DOHH2 (cell line): Measurements from ENCODE around the gene TBX21.

Experiments used
- H3F3A ChIP-seq: fragments of 200-600 bp; sonication (generic), shearing (Covaris generic); 2 replicates; pipeline ENCODE4 v1.6.0; 2016; ENCODE audit warnings: antibody characterized with exemption, mild to moderate bottlenecking; ENCODE audit not compliant: control insufficient read depth, insufficient read depth
- H3K27ac ChIP-seq: fragments of 200-600 bp; sonication (generic); 2 replicates; pipeline ENCODE4 v1.5.1; 2014; ENCODE audit warnings: low read depth, mild to moderate bottlenecking, low read length, moderate library complexity
- H3K27me3 ChIP-seq: fragments of 200-600 bp; sonication (generic); 2 replicates; pipeline ENCODE4 v1.6.1; 2014; ENCODE audit warnings: mild to moderate bottlenecking, low read length, mixed read lengths; ENCODE audit not compliant: control insufficient read depth
- H3K36me3 ChIP-seq: fragments of 200-600 bp; sonication (generic); 2 replicates; pipeline ENCODE4 v1.6.1; 2014; ENCODE audit warnings: mild to moderate bottlenecking, low read length, moderate library complexity, mixed read lengths; ENCODE audit not compliant: control insufficient read depth
- H3K4me1 ChIP-seq: fragments of 200-600 bp; sonication (generic); 2 replicates; pipeline ENCODE4 v1.6.1; 2014; ENCODE audit warnings: mild to moderate bottlenecking, low read length, mixed read lengths; ENCODE audit not compliant: control insufficient read depth
- H3K4me2 ChIP-seq: fragments of 200-600 bp; sonication (generic); 2 replicates; pipeline ENCODE4 v1.6.0; 2014; ENCODE audit warnings: mild to moderate bottlenecking, low read length, moderate library complexity
- H3K4me3 ChIP-seq: fragments of 200-600 bp; sonication (generic); 2 replicates; pipeline ENCODE4 v1.5.1; 2014; ENCODE audit warnings: mild to moderate bottlenecking, low read length, mixed read lengths
- H3K79me2 ChIP-seq: fragments of 200-600 bp; sonication (generic); 2 replicates; pipeline ENCODE4 v1.6.1; 2014; ENCODE audit warnings: mild to moderate bottlenecking, low read length, mixed read lengths; ENCODE audit not compliant: control insufficient read depth
- H3K9me2 ChIP-seq: fragments of 200-600 bp; sonication (generic); replicated peaks from 2 replicates; pipeline ENCODE4 v1.6.1; 2014; ENCODE audit warnings: mild to moderate bottlenecking, low read length, mixed read lengths; ENCODE audit not compliant: control insufficient read depth
- H3K9me3 ChIP-seq: fragments of 200-600 bp; sonication (generic); 2 replicates; pipeline ENCODE4 v1.6.1; 2014; ENCODE audit warnings: antibody characterized with exemption, low read length, mixed read lengths; ENCODE audit not compliant: control insufficient read depth, insufficient read depth
- H4K20me1 ChIP-seq: fragments of 200-600 bp; sonication (generic); 2 replicates; pipeline ENCODE4 v1.6.0; 2014; ENCODE audit warnings: low read depth, mild to moderate bottlenecking, antibody characterized with exemption, low read length, moderate library complexity; ENCODE audit not compliant: control insufficient read depth, insufficient read depth
- CTCF ChIP-seq: fragments of 200-600 bp; sonication (generic); IDR thresholded peaks from one replicate; pipeline ENCODE4 v1.5.1; 2014; ENCODE audit warnings: antibody characterized with exemption, mild to moderate bottlenecking, low read depth, low read length; ENCODE audit not compliant: poor library complexity, severe bottlenecking
- EZH2phosphoT487 ChIP-seq: fragments of 200-600 bp; sonication (generic); IDR thresholded peaks from 2 replicates; pipeline ENCODE4 v1.6.1; 2017; ENCODE audit warnings: borderline replicate concordance, mild to moderate bottlenecking, antibody characterized with exemption, low read length, moderate library complexity, mixed read lengths

Gene TBX21

GRCh38 chr17:47741793-47742145, 8.7 kb downstream of the TBX21 start:
- H3F3A ChIP-seq: no peaks in the 10 kb centered on the region
- no peaks in the 10 kb centered on the region for H4K20me1 ChIP-seq
- H3K9me3 ChIP-seq: no peaks in the 10 kb centered on the region
- no peaks in the 10 kb centered on the region for H3K9me2 ChIP-seq
- peaks cover 39% of the 10 kb centered on the region for H3K27me3 ChIP-seq
- TF ChIP-seq EZH2phosphoT487: no peak
- TF ChIP-seq CTCF: no peak
- no peaks in the 10 kb centered on the region for H3K36me3 ChIP-seq
- no peaks in the 10 kb centered on the region for H3K79me2 ChIP-seq
- no peak overlapping the region for H3K4me3 ChIP-seq
- H3K4me1 ChIP-seq: no peaks in the 10 kb centered on the region
- no peak overlapping the region for H3K4me2 ChIP-seq
- no peak overlapping the region for H3K27ac ChIP-seq

DNA sequence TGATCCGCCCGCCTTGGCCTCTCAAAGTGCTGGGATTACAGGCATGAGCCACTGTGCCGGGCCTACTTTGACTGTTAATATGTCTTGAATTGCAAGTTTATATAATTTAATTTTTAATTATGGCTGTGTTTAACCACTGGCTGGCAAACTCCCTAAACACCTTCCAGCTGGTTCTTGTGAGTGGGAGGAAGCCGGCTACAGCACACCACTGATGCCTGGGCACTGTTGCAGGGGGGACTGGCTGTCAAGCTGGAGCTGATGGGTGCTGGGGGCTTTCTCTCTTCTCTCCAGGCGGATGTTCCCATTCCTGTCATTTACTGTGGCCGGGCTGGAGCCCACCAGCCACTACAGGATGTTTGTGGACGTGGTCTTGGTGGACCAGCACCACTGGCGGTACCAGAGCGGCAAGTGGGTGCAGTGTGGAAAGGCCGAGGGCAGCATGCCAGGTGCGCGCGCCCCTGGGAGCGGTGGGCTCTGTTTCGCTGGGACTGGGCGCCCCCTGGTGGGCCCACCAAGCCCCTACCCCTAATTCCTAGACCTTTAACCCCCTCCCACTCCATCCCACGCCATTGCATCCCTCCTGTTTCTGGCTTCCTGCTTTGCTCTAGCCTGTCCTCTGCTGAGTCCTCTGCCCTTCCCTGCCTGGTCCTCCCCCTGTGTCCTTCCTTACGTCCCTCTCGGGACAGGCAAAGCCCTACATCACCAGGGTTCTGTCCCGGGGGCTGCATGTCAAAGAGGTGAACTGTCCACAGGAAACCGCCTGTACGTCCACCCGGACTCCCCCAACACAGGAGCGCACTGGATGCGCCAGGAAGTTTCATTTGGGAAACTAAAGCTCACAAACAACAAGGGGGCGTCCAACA, 9.5 kb downstream of the TBX21 start:
- H3K4me1 ChIP-seq: no peaks in the 10 kb centered on the region
- no peak overlapping the region for H3K27ac ChIP-seq
- H3K4me3 ChIP-seq: no peak overlapping the region
- no peaks in the 10 kb centered on the region for H3K9me3 ChIP-seq
- peaks cover 39% of the 10 kb centered on the region for H3K27me3 ChIP-seq
- TF ChIP-seq EZH2phosphoT487 (no peak), CTCF (peak; percentile 67)
- no peaks in the 10 kb centered on the region for H3F3A ChIP-seq
- H3K9me2 ChIP-seq: no peaks in the 10 kb centered on the region
- no peaks in the 10 kb centered on the region for H3K36me3 ChIP-seq
- H3K4me2 ChIP-seq: no peak overlapping the region
- no peaks in the 10 kb centered on the region for H3K79me2 ChIP-seq
- H4K20me1 ChIP-seq: no peaks in the 10 kb centered on the region

- H3K27me3 ChIP-seq: peaks cover 41% of the 10 kb centered on the region
- no peaks in the 10 kb centered on the region for H3K36me3 ChIP-seq
- H3K4me3 ChIP-seq: no peak overlapping the region
- H3F3A ChIP-seq: no peaks in the 10 kb centered on the region
- TF ChIP-seq CTCF (no peak), EZH2phosphoT487 (peak; percentile 77; the same call in 1 of the 2 replicates)
- H3K4me2 ChIP-seq: no peak overlapping the region
- H3K27ac ChIP-seq: no peak overlapping the region
- H3K4me1 ChIP-seq: peaks cover 8% of the 10 kb centered on the region
- no peaks in the 10 kb centered on the region for H3K9me3 ChIP-seq
- no peaks in the 10 kb centered on the region for H3K79me2 ChIP-seq
- no peaks in the 10 kb centered on the region for H3K9me2 ChIP-seq
- H4K20me1 ChIP-seq: no peaks in the 10 kb centered on the region
These were observed 11.4 kb downstream of the TBX21 start for GRCh38 chr17:47744168-47745036.
